ENCODE data around the gene WDR86. TPM values are rescaled to one million over a fixed set of nuclear protein-coding genes. Genes with fewer than 3 reads are reported as not detected.

WDR86 gene
- polyA plus RNA-seq, 3 donors: 1.3 to 20.0 (median 13.6) TPM

DNA sequence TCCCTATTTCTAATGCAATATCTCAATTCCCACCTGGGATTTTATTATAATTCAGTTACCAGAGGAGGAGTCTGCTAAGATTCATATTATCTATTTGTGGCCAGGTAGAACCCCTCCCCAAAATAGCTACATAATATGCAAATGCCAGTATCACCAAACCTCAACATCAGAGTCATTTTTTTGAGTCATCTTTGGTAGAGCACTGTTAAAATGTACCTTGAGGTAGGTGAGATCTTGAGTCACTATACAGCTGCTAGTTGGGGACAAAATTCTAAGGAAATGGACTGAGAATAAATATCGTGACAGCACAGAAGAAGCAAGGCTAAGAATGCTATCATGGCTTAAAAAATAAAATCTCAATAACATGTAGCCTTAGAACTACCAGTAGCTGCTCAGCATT, 34.8 kb upstream of the WDR86 start:
- WGBS, 3 donors: 82 to 97% (median 96%) methylated on average over 1 of the region's 1 CpG
- no peak overlapping the region for H3K27ac ChIP-seq (ENCODE audit: low read depth, low read length)

- WGBS, 3 donors: 64 to 83% (median 73%) methylated on average over 10 of the region's 10 CpGs
- H3K27ac ChIP-seq (ENCODE audit: low read depth, low read length): no peak overlapping the region
These were observed 33.1 kb upstream of the WDR86 start for GRCh38 chr7:151442776-151443496.

DNA sequence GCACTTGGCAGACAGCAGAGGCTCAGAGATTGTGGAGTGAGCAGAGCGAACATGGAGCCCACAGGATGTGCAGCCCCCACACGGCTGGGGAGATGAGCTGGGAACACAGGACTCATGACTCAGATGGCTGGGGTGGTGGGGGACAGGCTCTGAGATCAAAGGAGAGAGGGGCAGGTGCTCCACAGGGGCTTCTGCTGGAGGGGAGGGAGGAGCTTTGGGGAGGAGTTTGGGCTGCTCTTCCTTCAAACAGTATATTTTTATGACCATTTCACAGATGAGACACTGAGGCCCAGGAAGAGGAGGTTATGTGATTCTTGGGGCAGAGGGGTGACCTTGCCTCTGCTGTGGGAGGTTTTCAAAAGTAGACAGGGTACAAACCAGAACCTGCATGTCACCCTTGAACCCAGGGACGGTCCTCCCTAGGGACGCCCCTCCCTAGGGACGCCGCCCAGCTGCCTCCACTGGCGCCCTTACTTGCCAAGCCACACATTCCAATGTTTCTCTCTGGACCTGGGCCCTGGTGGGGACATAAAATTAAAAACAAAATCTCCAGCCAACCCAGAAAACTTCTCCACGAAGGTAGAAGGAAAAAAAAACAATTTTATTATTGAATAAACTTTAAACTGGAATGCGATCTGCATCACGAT, 31.1 kb upstream of the WDR86 start:
- H3K27ac ChIP-seq (ENCODE audit: low read depth, low read length): no peak overlapping the region
- WGBS, 3 donors: 43 to 61% (median 57%) methylated on average over 10 of the region's 10 CpGs

DNA sequence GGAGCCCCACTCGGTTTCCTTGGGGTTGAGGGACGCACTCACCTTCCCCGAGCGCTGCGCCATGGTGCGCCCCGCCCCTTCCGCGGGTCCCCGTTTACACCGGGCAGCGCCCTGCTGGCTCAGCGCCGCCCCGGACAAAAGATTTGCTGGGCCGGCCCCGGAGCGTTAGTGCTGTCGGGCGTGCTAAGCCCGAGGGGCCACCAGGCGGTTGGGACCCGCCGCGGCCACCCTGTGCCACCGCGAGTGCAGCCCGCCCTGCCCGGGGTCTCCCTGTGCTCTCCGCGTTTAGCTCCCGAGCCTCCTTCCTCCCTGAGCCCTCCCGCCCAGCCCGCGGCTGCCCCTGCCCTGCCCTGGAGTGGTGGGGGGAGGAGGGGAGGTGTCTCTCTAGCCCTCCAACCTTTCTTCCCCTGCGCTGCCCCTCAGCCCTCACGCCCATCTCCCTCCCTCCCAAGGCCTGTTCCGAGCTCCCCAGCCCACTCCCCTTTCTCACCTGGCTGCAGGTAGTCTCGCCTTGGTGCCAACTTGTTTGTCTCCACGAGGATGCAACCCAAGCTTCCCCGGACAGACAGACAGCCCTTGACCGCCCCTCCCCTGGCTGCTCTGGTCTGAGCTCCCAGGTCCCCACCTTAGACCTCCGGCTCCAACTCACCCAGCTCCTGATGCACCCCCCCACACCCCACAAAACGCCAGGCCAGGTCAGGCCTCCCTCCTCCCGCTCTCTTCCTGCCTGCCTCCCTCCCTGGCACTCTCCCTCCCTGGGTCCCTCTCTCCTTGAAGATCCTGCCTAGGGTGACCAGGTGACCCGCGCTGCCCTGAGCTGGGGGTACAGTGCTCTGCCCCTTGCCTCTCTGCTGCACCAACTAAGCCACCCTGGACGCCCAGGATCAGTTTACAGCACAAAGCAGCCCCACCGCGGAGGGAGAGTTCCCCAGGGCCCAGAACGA, 30.3 kb upstream of the WDR86 start, which contains the start of gene CRYGN:
CRYGN (minus strand) TSS at position 287 of the 944 bp plus-strand sequence; CDS start at position 63, 224 bp downstream.
- 20 to 24% (median 24%) methylated on average over 37 to 49 of the region's 51 CpGs for WGBS, 3 donors

DNA sequence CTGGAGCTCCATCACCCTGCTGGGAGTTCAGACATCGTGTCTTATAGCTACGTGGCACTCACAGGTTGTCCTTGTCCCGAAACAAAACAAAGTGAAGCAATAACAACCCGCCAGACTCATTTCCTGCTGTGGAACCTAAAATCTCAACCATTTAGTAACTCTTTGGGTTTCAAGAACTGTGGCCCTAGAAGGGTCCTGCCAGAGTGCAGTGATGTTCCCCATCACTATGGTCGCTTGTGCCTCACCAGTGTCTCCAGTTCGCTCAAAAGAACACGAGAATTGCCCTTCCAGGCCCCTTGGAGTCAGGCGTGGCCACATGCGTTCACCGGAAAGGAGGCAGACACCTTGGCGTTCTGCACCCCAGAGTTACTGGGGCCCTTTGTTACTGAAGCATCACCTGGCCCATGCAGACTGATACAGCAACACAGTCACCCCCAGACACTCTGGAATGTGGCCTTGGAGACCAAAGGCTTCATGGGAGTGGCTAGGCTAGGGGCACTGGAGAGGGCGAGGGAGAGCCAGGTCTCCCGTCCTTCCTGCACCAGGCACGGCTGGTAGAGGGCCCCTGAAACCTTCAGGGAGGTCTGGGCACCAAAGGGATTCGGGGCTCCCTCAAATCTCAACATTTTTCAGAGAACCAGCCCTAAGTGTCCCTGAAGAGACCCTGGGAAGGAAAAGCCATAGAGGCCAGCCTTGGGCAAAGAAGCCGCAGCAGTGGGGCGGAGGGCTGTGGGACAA, 29.2 kb upstream of the WDR86 start:
- no peak overlapping the region for H3K27ac ChIP-seq (ENCODE audit: low read depth, low read length)
- 88 to 93% (median 91%) methylated on average over 17 of the region's 17 CpGs for WGBS, 3 donors

More for the DNA sequence above, 30.3 kb upstream of the WDR86 start, which contains the start of gene CRYGN:
- no peak within 1 kb of the TSS for H3K27ac ChIP-seq (ENCODE audit: low read depth, low read length)

- H3K27ac ChIP-seq (ENCODE audit: low read depth, low read length): no peak overlapping the region
- 90 to 93% (median 92%) methylated on average over 23 of the region's 23 CpGs for WGBS, 3 donors
These were observed 28.2 kb upstream of the WDR86 start for GRCh38 chr7:151437866-151438516.

GRCh38 chr7:151437159-151437553, 27.3 kb upstream of the WDR86 start:
- H3K27ac ChIP-seq (ENCODE audit: low read depth, low read length): no peak overlapping the region
- WGBS, 3 donors: 89 to 93% (median 91%) methylated on average over 13 of the region's 13 CpGs

GRCh38 chr7:151436446-151437158, 26.8 kb upstream of the WDR86 start:
- WGBS, 3 donors: 65 to 87% (median 72%) methylated on average over 9 of the region's 9 CpGs
- no peak overlapping the region for H3K27ac ChIP-seq (ENCODE audit: low read depth, low read length)

GRCh38 chr7:151435971-151436370, 26.1 kb upstream of the WDR86 start:
- 91 to 96% (median 95%) methylated on average over 11 to 15 of the region's 15 CpGs for WGBS, 3 donors
- H3K27ac ChIP-seq (ENCODE audit: low read depth, low read length): no peak overlapping the region

GRCh38 chr7:151435103-151435916, 25.5 kb upstream of the WDR86 start:
- no peak overlapping the region for H3K27ac ChIP-seq (ENCODE audit: low read depth, low read length)
- WGBS, 3 donors: 66 to 90% (median 85%) methylated on average over 20 of the region's 20 CpGs

DNA sequence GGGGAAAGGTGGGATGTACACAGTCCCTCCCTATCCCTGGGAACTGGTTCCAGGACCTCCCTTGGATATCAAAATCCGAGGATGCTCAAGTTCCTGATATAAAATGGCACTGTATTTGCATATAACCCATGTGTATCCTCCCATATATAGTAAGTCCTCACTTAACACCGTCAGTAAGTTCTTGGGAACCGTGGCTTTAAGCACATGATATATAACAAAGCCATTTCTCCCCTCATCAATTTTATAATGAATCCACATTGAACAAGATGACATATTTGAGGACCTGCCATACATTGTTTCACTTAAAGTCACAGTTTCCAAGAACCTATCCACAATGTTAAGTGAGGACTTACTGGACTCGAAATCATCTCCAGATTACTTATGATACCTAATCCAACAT, 24.7 kb upstream of the WDR86 start:
- H3K27ac ChIP-seq (ENCODE audit: low read depth, low read length): no peak overlapping the region
- WGBS, 3 donors: 88 to 92% (median 90%) methylated on average over 4 of the region's 4 CpGs

- H3K27ac ChIP-seq (ENCODE audit: low read depth, low read length): no peak overlapping the region
- 91 to 96% (median 96%) methylated on average over 15 of the region's 15 CpGs for WGBS, 3 donors
These were observed 24.0 kb upstream of the WDR86 start for GRCh38 chr7:151433721-151434400.

GRCh38 chr7:151432658-151433521, 23.1 kb upstream of the WDR86 start:
- 67 to 80% (median 67%) methylated on average over 14 of the region's 14 CpGs for WGBS, 3 donors
- H3K27ac ChIP-seq (ENCODE audit: low read depth, low read length): no peak overlapping the region

GRCh38 chr7:151431768-151432311, 22.0 kb upstream of the WDR86 start:
- WGBS, 3 donors: 96 to 98% (median 96%) methylated on average over 25 of the region's 25 CpGs
- no peak overlapping the region for H3K27ac ChIP-seq (ENCODE audit: low read depth, low read length)
